ENCODE results near the gene PLEKHA6.

The PLEKHA6 gene

DNA sequence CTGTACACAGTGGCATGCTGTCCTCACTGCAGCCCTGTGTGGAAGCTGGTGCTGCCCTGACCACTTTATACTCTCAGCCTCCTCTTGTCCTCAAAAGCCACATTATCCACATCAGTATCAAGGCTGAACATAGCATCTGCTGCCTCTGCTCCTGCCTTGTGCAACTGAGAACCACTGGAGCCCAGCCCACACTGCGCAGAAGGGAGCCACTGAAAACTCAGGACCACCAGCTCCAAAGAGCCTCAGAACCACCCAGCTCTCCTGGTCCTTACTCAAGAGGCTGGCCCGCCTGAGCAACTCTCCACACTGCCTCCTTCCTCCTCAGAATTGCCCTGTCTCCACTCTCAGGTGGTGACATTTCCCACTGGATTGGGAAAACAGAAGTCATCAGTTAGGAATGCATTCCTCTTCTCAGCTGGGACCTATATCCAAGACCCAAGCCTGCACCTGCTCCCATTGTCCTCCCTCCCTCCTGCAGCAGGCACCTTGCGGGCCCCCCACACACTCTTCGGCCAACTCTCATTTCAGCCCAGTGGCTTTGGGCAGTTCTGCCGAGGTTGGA, 156.4 kb downstream of the PLEKHA6 start:
- DNase-seq, result no peak

- no peak for DNase-seq
Observed at GRCh38 chr1:204202481-204202880, 157.2 kb downstream of the PLEKHA6 start.

- no peak for DNase-seq
Observed at GRCh38 chr1:204201348-204202040, 158.2 kb downstream of the PLEKHA6 start.

DNA sequence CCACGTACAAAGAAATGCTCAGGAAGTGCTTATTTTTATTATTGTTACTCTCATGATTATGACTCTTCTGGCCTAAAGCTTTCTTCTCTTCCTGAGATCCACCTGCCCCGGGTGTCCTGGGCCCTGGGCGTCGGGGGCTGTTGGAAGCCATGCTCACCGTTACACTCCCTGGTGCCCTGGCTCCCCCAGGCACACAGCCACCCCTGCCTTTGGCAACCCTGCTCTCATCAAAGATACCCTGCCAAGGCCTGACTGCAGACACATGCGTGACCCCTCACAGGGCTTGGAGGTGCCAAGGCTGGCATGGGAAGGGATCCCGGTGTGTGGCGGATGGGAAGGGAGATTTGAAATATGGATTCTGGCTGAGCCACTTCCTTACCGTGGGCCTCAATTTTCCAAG, 160.2 kb downstream of the PLEKHA6 start:
- DNase-seq, result no peak

- no peak for DNase-seq
Observed at GRCh38 chr1:204198348-204199340, 161.1 kb downstream of the PLEKHA6 start.

GRCh38 chr1:204197068-204197467, 162.7 kb downstream of the PLEKHA6 start:
- DNase-seq, result no peak

DNA sequence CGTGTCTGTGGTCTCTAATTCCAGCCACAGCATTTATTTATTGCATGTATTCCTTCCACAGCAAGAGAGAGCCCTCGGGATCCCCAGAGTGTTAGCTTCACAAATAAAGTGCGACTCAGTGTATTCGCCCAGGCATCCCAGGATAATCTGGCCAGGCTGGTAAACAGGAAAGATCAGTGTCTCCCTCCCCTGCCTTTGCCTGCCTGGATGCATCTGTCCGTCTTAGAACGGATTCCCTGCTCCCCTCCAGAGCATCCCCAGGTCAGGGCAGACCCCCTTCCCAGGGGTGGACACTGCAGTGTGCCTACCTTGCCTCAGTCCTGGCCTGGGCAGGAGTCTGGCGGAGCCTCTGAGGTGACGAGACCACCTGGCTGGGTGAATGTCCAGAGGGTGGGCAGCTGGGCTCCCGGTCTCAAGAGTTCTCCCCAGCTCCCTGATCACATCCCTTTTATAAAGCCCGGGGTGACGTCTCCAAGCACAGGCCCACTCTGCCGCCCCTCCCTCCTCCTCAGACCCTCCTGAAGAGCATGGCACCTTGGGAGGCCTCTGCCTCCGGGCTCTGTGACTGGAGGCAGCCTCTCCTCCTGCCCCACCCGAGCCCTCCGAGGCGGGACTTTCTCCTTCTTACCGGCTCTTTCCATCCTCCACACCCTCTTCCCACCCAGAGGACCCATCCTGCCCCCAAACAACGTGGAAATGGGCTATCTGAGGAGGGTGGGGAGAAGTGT, 163.5 kb downstream of the PLEKHA6 start, which contains the start of gene KISS1:
KISS1 (minus strand) TSS at position 424 of the 728 bp plus-strand sequence. CDS start 3,615 bp downstream, outside the sequence.
- no peak for DNase-seq

DNA sequence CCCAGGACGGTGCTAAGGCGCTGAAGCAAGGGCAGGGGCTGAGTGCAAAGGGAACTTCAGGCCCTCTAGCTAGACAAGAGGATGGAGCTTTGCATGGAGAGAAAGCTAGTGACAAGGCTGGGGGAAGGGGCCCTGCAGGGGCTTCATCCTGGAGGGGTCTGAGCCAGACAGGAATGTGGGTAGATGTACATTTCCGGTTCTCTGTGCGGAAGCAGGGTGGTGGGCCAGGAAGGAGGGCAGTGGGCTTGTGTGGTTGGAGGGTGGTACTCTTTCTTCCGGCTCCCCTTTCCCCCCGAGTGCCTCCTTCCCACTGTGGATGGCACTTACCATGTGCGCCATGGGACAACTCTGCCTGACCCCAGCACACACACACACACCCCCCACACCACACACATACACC, 165.0 kb downstream of the PLEKHA6 start:
- DNase-seq, result no peak

DNA sequence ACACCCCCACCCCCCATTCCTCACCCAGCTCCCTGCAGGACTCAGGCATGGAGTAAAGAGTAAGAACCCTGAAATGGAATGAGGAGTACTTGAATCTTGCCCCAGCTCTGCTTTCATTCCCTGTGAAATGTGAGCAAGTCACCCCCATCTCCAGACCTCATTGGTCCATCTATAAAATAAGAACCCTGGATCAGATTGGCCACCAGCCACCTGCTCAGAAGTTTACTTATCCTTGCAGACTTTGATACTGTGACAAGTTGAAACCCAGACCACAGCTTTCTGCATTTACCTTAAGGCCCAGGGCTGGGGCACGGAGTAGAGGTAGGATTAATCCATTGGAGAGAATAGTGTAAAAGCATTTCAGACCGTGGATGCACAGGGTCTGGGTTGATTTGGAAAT, 165.6 kb downstream of the PLEKHA6 start:
- DNase-seq, result no peak

- no peak for DNase-seq
Observed at GRCh38 chr1:204192589-204193352, 167.0 kb downstream of the PLEKHA6 start.

GRCh38 chr1:204192046-204192445, 167.7 kb downstream of the PLEKHA6 start:
- DNase-seq, result no peak

GRCh38 chr1:204191456-204191855, 168.3 kb downstream of the PLEKHA6 start:
- DNase-seq, result no peak

GRCh38 chr1:204190212-204191211, 169.2 kb downstream of the PLEKHA6 start:
- no peak for DNase-seq

- no peak for DNase-seq
Observed at GRCh38 chr1:204188959-204189639, 170.6 kb downstream of the PLEKHA6 start.

GRCh38 chr1:204186597-204186996, 173.1 kb downstream of the PLEKHA6 start:
- DNase-seq, result no peak

DNA sequence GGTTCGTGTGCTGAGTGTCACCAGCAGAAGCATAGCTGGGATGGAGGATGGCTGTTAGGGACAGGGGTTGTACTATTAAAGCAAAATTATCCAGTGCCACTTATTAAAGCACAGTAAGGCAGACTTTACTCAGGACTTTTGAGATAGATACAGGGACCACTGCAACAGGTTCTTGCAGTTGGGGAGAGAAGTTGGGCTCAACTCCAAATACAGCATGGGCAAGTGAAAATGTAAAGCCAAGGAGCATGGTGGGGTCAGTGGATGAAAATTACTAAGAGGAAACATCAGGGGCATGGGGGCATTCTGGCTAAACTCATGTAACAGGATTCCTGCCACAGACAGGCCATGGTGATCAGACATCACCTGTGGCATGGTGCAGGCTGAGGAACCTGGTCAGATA, 178.6 kb downstream of the PLEKHA6 start:
- no peak for DNase-seq

GRCh38 chr1:204180133-204180532, 179.6 kb downstream of the PLEKHA6 start:
- DNase-seq, result no peak

GRCh38 chr1:204178487-204179281, 181.0 kb downstream of the PLEKHA6 start:
- no peak for DNase-seq

DNA sequence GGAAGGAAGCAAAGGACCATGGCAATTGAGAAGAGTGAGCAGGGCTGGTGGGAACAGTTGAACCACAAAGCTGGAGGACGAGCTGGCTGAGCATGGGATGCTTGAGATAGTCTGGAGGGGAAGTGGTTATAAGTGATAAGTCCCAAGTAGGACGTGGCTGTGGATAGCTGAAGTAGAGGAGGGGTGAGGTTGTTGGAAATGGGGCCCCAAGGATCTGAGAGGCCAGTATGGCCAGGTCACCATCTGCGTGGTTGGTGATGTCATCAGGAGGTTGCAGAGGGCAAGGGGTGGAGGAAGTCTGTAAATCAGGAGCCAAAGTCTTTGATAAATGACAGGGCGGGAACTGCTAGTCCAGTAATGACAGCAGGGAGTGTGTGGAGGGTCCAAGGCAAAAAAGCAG, 182.6 kb downstream of the PLEKHA6 start:
- no peak for DNase-seq
